Stimulated activated naive B cell treated with anti-CD40 and anti-IgM and Interleukin-4, amounts not matched to agents 10 μg/mL and 1 μg/mL and 100 μg/mL, for 72 hours (primary cell): Measurements from ENCODE around the gene ASB13.
"Not testable (repeated sequence)": the region's sequence is repeated elsewhere in the genome, so short reads cannot be mapped to it uniquely, and the experiment has no call there.

Experiments used
- ATAC-seq, 2 donors: fragments of 150-1000 bp; cut with Tn5 transposase; replicated peaks; 2 replicates each; pipeline ENCODE4 v1.10.0; 2021; ENCODE audit warnings: moderate library complexity in 1 of 2
- DNase-seq: peaks from one replicate; pipeline ENCODE4 v3.0.0; 2021
- H3K27ac Mint-ChIP-seq: one replicate; pipeline ENCODE4 v1.8.0; 2022; ENCODE audit warnings: mild to moderate bottlenecking, mixed read lengths
- H3K27me3 Mint-ChIP-seq, 2 donors: one replicate each; pipeline ENCODE4 v1.8.0; 2022; ENCODE audit warnings: mixed read lengths in 2 of 2
- H3K36me3 Mint-ChIP-seq, 2 donors: one replicate each; pipeline ENCODE4 v1.8.0; 2022; ENCODE audit warnings: mixed read lengths in 2 of 2, mild to moderate bottlenecking in 1 of 2
- H3K4me1 Mint-ChIP-seq, 2 donors: one replicate each; pipeline ENCODE4 v1.8.0; 2022; ENCODE audit warnings: mixed read lengths in 2 of 2, mild to moderate bottlenecking in 1 of 2
- H3K4me3 Mint-ChIP-seq, 2 donors: one replicate each; pipeline ENCODE4 v1.8.0; 2022; ENCODE audit warnings: mild to moderate bottlenecking in 2 of 2, mixed read lengths in 2 of 2, moderate library complexity in 1 of 2
- H3K9me3 Mint-ChIP-seq, 2 donors: one replicate each; pipeline ENCODE4 v1.8.0; 2022; ENCODE audit warnings: mixed read lengths in 2 of 2, mild to moderate bottlenecking in 1 of 2

Gene ASB13

GRCh38 chr10:5632446-5632845 lies 33.9 kb downstream of the ASB13 start:
- Mint-ChIP-seq H3K27me3 (peaks cover 5 to 12% of the 10 kb centered on the region in 2 donors), H3K9me3 (no peaks in the 10 kb centered on the region), H3K36me3 (no peaks in the 10 kb centered on the region), H3K27ac (no peak overlapping the region), H3K4me3 (no peak overlapping the region), H3K4me1 (peaks cover 10 to 18% of the 10 kb centered on the region in 2 donors)
- ATAC-seq (no peak), DNase-seq (no peak)

- peaks cover 5 to 12% of the 10 kb centered on the region in 2 donors for H3K27me3 Mint-ChIP-seq
- DNase-seq (no peak), ATAC-seq (no peak)
- H3K27ac Mint-ChIP-seq = no peak overlapping the region
- no peaks in the 10 kb centered on the region for H3K9me3 Mint-ChIP-seq
- no peaks in the 10 kb centered on the region for H3K36me3 Mint-ChIP-seq
- H3K4me1 Mint-ChIP-seq = peaks cover 10 to 18% of the 10 kb centered on the region in 2 donors
- H3K4me3 Mint-ChIP-seq = no peak overlapping the region
Observed at GRCh38 chr10:5631936-5632335, 34.5 kb downstream of the ASB13 start.

DNA sequence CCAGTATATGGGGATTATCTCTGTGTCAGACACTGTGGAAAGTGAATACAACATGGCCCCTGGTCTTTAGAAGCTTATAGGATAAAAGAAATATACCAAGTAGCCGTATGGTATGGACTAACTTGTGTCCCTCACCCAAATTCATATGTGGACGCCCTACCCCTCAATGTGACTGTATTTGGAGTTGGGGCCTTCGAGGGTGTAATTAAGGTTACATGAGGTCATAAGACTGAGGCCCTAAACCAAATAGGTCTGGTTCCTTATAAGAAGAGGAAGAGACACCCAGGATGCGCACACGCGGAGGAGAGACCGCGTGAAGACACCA lies 36.3 kb downstream of the ASB13 start:
- Mint-ChIP-seq H3K36me3 (no peaks in the 10 kb centered on the region), H3K27me3 (peaks cover 5 to 12% of the 10 kb centered on the region in 2 donors), H3K4me3 (no peak overlapping the region), H3K4me1 (peaks cover 16 to 29% of the 10 kb centered on the region in 2 donors), H3K27ac (no peak overlapping the region), H3K9me3 (no peaks in the 10 kb centered on the region)
- ATAC-seq = no peak
- DNase-seq = no peak

GRCh38 chr10:5629303-5630111 lies 36.9 kb downstream of the ASB13 start:
- no peak overlapping the region for H3K27ac Mint-ChIP-seq
- H3K9me3 Mint-ChIP-seq = no peaks in the 10 kb centered on the region
- H3K27me3 Mint-ChIP-seq = peaks cover 5 to 12% of the 10 kb centered on the region in 2 donors
- H3K4me1 Mint-ChIP-seq = peaks cover 16 to 29% of the 10 kb centered on the region in 2 donors
- DNase-seq = peak; percentile 74
- H3K4me3 Mint-ChIP-seq = peak overlapping the region in 1 of 2 donors; percentile 29
- H3K36me3 Mint-ChIP-seq = no peaks in the 10 kb centered on the region
- peak; percentile 71 to 75 for ATAC-seq

GRCh38 chr10:5628451-5629302 lies 37.7 kb downstream of the ASB13 start:
- H3K27ac Mint-ChIP-seq = peak overlapping the region; percentile 92
- no peaks in the 10 kb centered on the region for H3K36me3 Mint-ChIP-seq
- H3K9me3 Mint-ChIP-seq = no peaks in the 10 kb centered on the region
- peaks cover 16 to 29% of the 10 kb centered on the region in 2 donors for H3K4me1 Mint-ChIP-seq
- H3K27me3 Mint-ChIP-seq = peaks cover 5 to 12% of the 10 kb centered on the region in 2 donors
- DNase-seq = no peak
- peak overlapping the region; percentile 39 to 41 for H3K4me3 Mint-ChIP-seq
- peak; percentile 58 to 76 for ATAC-seq

DNA sequence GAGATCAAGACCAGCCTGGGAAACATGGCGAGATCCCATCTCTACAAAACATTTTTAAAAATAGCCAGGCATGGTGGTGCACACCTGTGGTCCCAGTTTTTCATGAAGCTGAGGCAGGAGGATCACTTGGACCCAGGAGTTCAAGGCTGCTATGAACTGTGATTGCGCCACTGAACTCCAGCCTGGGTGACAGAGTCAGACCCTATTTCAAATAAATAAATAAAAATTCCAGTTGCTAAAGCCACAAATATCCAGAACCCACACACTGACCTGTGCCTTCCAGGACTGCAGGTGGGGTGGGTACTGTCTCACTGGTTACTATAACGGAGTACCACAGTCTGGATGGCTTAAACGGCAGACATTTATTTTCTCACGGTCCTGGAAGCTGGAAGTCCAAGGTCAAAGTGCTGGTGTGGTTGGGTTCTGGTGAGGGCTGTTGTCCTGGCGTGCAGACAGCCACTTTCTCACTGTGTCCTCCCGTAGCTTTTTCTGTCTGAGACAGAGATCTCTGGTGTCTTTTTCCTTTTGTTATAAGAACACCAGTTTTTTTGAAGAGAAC lies 38.8 kb downstream of the ASB13 start:
- DNase-seq = no peak
- Mint-ChIP-seq H3K27ac (peak overlapping the region; percentile 14), H3K4me1 (peaks cover 20 to 36% of the 10 kb centered on the region in 2 donors), H3K9me3 (no peaks in the 10 kb centered on the region), H3K36me3 (no peaks in the 10 kb centered on the region), H3K4me3 (no peak overlapping the region), H3K27me3 (peaks cover 5 to 12% of the 10 kb centered on the region in 2 donors)
- ATAC-seq = no peak

- H3K4me1 Mint-ChIP-seq = peaks cover 20 to 36% of the 10 kb centered on the region in 2 donors
Observed at GRCh38 chr10:5625992-5626777, 40.2 kb downstream of the ASB13 start.

DNA sequence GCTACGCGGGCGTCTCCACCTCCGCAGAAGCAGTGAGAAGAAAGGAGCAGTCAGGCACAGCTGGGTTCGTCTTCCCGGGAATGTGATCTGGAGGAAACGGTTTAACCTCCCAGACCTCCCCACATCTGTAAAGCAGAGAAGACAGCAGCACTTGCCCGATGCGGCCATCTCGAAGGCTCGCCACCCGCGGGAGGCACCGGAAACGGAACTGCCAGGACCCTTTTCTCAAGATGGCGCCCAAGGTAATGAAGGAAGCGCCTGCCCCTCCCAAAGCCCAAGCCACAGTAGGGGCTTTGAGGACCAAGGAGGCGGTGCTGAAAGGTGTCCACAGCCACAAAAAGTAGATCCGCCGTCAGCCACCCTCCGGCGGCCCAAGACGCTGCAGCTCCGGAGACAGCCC lies 41.7 kb downstream of the ASB13 start:
- no peak overlapping the region for H3K4me3 Mint-ChIP-seq
- no peaks in the 10 kb centered on the region for H3K9me3 Mint-ChIP-seq
- peaks cover 17 to 31% of the 10 kb centered on the region in 2 donors for H3K4me1 Mint-ChIP-seq
- ATAC-seq (no peak), DNase-seq (no peak)
- peak overlapping the region; percentile 65 for H3K27ac Mint-ChIP-seq
- peaks cover 12 to 14% of the 10 kb centered on the region in 2 donors for H3K27me3 Mint-ChIP-seq
- H3K36me3 Mint-ChIP-seq = no peaks in the 10 kb centered on the region

More at GRCh38 chr10:5625992-5626777, 40.2 kb downstream of the ASB13 start:
- Mint-ChIP-seq H3K27ac (peak overlapping the region; percentile 56), H3K9me3 (no peaks in the 10 kb centered on the region), H3K36me3 (no peaks in the 10 kb centered on the region), H3K27me3 (peaks cover 5 to 12% of the 10 kb centered on the region in 2 donors), H3K4me3 (no peak overlapping the region)
- ATAC-seq (peak; percentile 43 to 63), DNase-seq (no peak)

DNA sequence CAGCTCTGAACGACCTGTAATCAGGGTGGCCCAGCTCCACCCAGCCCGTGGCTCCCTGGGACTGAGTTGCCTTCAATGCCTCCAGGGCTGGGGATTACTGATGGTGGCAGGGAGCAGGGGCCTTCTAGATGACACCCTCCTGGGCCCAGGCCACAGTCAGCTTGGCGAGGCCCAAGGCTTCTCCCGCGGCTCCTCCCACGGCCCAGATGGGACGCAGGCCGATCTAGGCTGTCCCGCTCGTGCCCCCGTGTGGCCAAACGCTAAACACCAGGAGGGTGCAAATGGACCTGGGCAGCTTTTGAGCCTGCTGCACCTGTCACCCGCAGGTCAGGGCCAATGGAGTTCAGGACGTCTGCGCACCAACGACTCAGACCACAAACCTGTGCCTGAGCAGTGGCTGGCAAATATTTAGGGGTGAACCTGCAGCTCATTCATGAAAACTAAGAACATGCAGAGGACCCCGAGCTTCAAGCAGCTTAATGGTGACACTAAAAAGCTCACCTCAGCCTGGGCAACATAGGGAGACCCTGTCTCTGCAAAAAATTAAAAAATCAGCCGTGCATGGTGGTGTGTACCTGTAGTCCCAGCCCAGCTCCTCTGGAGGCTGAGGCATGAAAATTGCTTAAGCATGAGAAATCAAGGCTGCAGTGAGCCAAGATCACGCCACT lies 43.2 kb downstream of the ASB13 start:
- no peaks in the 10 kb centered on the region for H3K9me3 Mint-ChIP-seq
- H3K27me3 Mint-ChIP-seq = peaks cover 5 to 13% of the 10 kb centered on the region in 2 donors
- H3K36me3 Mint-ChIP-seq = no peaks in the 10 kb centered on the region
- no peak overlapping the region for H3K4me3 Mint-ChIP-seq
- ATAC-seq (peak; percentile 86 to 92), DNase-seq (peak; percentile 79)
- H3K27ac Mint-ChIP-seq = peak overlapping the region; percentile 57
- H3K4me1 Mint-ChIP-seq = peaks cover 12 to 19% of the 10 kb centered on the region in 2 donors

DNA sequence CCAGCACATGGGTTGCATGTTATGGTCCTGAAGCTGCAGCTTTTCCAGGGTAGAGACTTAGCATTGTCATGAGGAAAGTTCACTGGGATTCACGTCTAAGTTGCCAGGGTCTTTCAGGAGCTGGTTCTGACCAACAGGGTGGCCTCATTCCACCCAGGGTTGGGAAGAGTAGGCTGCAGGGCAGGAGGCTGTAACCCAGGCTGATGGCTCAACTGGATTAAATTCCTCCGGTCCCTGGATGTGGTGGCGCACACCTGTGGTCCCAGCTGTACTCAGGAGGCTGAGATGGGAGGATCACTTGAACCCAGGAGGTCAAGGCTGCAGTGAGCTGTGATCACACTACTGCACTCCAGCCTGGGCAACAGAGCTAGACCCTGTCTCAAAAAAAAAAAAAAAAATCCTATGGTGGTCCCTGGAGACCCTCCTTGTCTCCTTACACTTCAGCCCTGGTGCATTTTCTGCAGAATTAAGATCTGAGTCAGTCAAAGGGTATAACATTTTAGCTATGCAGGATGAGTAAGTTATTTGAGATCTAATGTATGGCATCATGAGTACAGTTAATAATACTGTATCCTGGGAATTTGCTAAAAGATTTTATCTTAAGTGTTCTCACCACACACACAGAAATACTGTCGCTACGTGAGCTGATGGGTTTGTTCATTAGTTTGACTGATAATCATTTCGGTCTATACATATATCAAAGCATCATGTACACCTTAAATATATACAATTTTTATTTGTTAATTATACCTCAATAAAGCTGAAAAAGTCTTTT lies 44.0 kb downstream of the ASB13 start:
- Mint-ChIP-seq H3K4me1 (peaks cover 12 to 19% of the 10 kb centered on the region in 2 donors), H3K27ac (no peak overlapping the region), H3K36me3 (no peaks in the 10 kb centered on the region), H3K4me3 (no peak overlapping the region), H3K9me3 (no peaks in the 10 kb centered on the region), H3K27me3 (peaks cover 0 to 13% of the 10 kb centered on the region in 2 donors)
- no peak for ATAC-seq
- DNase-seq = no peak

- peaks cover 9 to 15% of the 10 kb centered on the region in 2 donors for H3K4me1 Mint-ChIP-seq
- not testable (repeated sequence) for DNase-seq, H3K9me3 Mint-ChIP-seq, H3K4me3 Mint-ChIP-seq, ATAC-seq, H3K27ac Mint-ChIP-seq, H3K36me3 Mint-ChIP-seq
- peaks cover 0 to 13% of the 10 kb centered on the region in 2 donors for H3K27me3 Mint-ChIP-seq
Observed at GRCh38 chr10:5621371-5621770, 45.0 kb downstream of the ASB13 start.

DNA sequence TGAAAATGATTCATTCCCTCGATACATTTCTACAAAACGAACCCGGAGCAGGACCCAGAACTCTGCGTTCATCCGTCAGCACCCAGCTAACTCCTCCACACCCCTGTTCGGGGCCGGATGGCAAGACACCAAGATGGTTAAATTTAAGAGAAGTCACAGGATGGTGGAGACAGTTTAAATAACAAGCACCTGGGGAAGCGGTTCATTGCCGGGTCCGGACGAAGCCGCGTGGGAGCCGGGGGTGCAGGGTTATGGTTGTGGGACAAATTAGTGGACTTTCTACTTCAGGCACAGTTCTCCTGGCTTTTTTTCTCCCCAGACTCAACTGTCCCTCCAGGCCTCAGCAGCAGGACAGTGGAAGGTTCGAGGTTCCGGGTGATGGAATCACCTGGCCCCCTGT lies 45.4 kb downstream of the ASB13 start:
- Mint-ChIP-seq H3K36me3 (no peaks in the 10 kb centered on the region), H3K27ac (no peak overlapping the region), H3K9me3 (no peaks in the 10 kb centered on the region), H3K4me3 (no peak overlapping the region), H3K27me3 (peaks cover 0 to 13% of the 10 kb centered on the region in 2 donors), H3K4me1 (peaks cover 6 to 11% of the 10 kb centered on the region in 2 donors)
- ATAC-seq = no peak
- no peak for DNase-seq
